Psoas muscle (tissue), 8 donors: ENCODE data around the gene CPNE8. TPM values are rescaled to one million over a fixed set of nuclear protein-coding genes. Genes with fewer than 3 reads are reported as not detected.

Experiments
- ATAC-seq, 4 donors: fragments of 200-7000 bp; cut with Tn5 transposase; one replicate each; pipeline ENCODE4 v1.9.1; 2020; ENCODE audit warnings: moderate library complexity in 3 of 4, mild to moderate bottlenecking in 2 of 4
- DNase-seq, 2 donors: peaks; one replicate each; pipeline ENCODE4 v3.0.0-alpha.2; 2020
- H3K27ac ChIP-seq: fragments of 200-600 bp; one replicate; pipeline ENCODE4 v1.8.0; 2022
- H3K27me3 ChIP-seq, 3 donors: fragments of 200-600 bp in 1 of 3; one replicate each; pipeline versions ENCODE4 v1.6.1 to v1.8.0; 2013 to 2022; ENCODE audit warnings: low read length in 2 of 3, mild to moderate bottlenecking in 2 of 3, moderate library complexity in 1 of 3; ENCODE audit not compliant: insufficient read depth in 3 of 3
- H3K36me3 ChIP-seq, 2 donors: fragments of 200-600 bp in 1 of 2; one replicate each; pipeline versions ENCODE4 v1.6.1 to v1.8.0; 2013 to 2022; ENCODE audit warnings: low read depth in 1 of 2, mild to moderate bottlenecking in 1 of 2, moderate library complexity in 1 of 2; ENCODE audit not compliant: insufficient read depth in 1 of 2
- H3K4me1 ChIP-seq: fragments of 200-600 bp; one replicate; pipeline ENCODE4 v1.8.0; 2022
- H3K4me3 ChIP-seq: fragments of 200-600 bp; one replicate; pipeline ENCODE4 v1.8.0; 2022; ENCODE audit warnings: mild to moderate bottlenecking
- H3K9me3 ChIP-seq: fragments of 200-600 bp; one replicate; pipeline ENCODE4 v1.8.0; 2022
- WGBS, 3 donors: extraction: QIAGEN DNeasy Blood & Tissue Kit; methylation state at CpG; one replicate each; pipeline versions ENCODE4 v1.1.6 to v1.1.7; 2013; 5-methylcytosine and 5-hydroxymethylcytosine counted together
- intact Hi-C, 2 donors: fragments of 100-400 bp; cut with DNase I; formaldehyde crosslinking; loops; one replicate each; pipeline versions ENCODE4 v1.11.0 to v1.14.2; 2022
- polyA plus RNA-seq, 3 donors: library from polyadenylated mRNA; stranded (reverse); fragments of 200-250 nt; gene quantifications; one replicate each; pipeline ENCODE4 v1.2.3, GENCODE V29; 2013
- total RNA-seq, 4 donors: library from RNA; stranded (reverse); fragmentation: NEBNext Ultra II Directional in 2 of 4; extraction: Animal tissue kit (Norgen Biotek cat#: 25700) in 2 of 4; gene quantifications; one replicate each; pipeline versions ENCODE4 v1.2.1 to v1.2.4, GENCODE V29; 2021 to 2023
- TF ChIP-seq, protein P1 (sequence below): fragments of 200-600 bp; IDR thresholded peaks from one replicate; pipeline ENCODE4 v1.8.0; 2022; ENCODE audit warnings: antibody characterized with exemption
- donor health status: healthy with polysubstance abuse.
- donor health status: DM: no; HTN: no; CAD: no; lungs with moderate emphysema.
- donor health status: Bipolar disorder and iron deficiency.
- donor health status: healthy.
- donor health status: DM: yes; HTN: yes; CAD: no.
- donor health status: DM: no; HTN: no; CAD: no.
- donor health status: DM: no; HTN: no; CAD: no.
- donor health status: DM: yes; HTN: yes; CAD: no.

The CPNE8 gene
- total and polyA plus RNA-seq, 7 donors: 0.98 to 3.5 (median 2.4) TPM

DNA sequence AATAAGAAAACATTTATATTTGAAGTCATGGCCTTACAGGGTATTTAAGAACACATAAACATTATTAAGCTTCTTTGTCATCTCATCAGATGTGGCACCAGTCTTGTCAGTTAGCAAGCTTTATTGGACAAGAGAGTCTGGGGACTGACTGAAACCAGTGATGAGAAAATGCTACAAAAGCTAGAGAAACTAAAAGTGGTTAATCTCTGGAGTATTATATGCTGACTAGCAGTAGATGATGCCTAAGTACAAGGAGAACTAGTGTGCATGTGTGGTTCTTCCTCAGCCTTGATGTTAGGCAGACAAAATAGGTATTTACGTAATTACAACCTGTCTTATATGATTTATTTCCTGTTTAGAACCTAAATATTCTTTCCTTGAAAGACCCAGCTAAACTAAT is 176.5 kb downstream of the CPNE8 start:
- H3K36me3 ChIP-seq: no peaks in the 10 kb centered on the region

DNA sequence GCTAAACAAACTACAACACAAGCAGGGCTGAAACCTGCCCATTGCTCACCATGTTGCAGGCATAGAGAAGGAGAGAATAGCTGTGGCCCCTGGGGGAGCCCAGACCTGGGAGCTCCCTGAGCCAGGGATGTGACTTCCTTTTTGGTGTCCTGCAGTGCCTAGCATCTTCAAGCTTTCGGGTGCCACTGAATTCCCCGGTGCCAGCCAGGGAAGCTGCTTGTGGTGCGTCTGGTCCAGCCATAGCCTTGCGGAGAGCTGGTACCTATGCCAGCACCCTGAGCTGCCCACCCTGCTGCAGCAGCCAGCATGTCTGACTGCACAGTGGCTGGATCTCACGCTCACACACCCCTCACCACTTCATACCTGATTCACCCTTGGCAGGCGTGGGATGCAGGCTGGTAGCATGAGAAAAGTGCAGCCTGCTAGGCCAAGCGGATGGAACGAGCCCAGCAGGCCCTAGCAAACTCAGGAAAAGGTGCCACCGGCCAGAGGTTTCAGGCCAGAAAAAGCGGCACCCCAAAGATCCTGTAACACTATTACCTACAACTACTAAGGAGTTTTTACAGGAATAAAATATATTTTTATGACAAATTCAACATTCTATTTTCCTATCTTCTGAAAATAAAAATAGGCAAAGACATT is 183.7 kb downstream of the CPNE8 start:
- intact Hi-C loops: no loop called here
- no peaks in the 10 kb centered on the region for H3K4me1 ChIP-seq
- peaks cover under 1% of the 10 kb centered on the region for H3K9me3 ChIP-seq
- H3K4me3 ChIP-seq: no peak overlapping the region
- H3K27me3 ChIP-seq: no peaks in the 10 kb centered on the region
- no peaks in the 10 kb centered on the region for H3K36me3 ChIP-seq
- 93 to 96% (median 94%) methylated on average over 10 of the region's 10 CpGs for WGBS, 3 donors
- ATAC-seq (no peak), DNase-seq (no peak)
- TF ChIP-seq, protein P1, sequence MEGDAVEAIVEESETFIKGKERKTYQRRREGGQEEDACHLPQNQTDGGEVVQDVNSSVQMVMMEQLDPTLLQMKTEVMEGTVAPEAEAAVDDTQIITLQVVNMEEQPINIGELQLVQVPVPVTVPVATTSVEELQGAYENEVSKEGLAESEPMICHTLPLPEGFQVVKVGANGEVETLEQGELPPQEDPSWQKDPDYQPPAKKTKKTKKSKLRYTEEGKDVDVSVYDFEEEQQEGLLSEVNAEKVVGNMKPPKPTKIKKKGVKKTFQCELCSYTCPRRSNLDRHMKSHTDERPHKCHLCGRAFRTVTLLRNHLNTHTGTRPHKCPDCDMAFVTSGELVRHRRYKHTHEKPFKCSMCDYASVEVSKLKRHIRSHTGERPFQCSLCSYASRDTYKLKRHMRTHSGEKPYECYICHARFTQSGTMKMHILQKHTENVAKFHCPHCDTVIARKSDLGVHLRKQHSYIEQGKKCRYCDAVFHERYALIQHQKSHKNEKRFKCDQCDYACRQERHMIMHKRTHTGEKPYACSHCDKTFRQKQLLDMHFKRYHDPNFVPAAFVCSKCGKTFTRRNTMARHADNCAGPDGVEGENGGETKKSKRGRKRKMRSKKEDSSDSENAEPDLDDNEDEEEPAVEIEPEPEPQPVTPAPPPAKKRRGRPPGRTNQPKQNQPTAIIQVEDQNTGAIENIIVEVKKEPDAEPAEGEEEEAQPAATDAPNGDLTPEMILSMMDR: no peak
- no peak overlapping the region for H3K27ac ChIP-seq

More for the DNA sequence above, 176.5 kb downstream of the CPNE8 start:
- intact Hi-C loops: no loop called here
- H3K4me1 ChIP-seq: no peaks in the 10 kb centered on the region
- no peak for DNase-seq
- no peak overlapping the region for H3K27ac ChIP-seq
- TF ChIP-seq, protein P1: no peak
- no peak for ATAC-seq
- no peaks in the 10 kb centered on the region for H3K9me3 ChIP-seq
- WGBS, 3 donors: 94 to 100% (median 95%) methylated on average over 1 of the region's 1 CpG
- H3K27me3 ChIP-seq: no peaks in the 10 kb centered on the region
- no peak overlapping the region for H3K4me3 ChIP-seq

- H3K4me1 ChIP-seq: no peaks in the 10 kb centered on the region
- DNase-seq: no peak
- no peaks in the 10 kb centered on the region for H3K27me3 ChIP-seq
- intact Hi-C loops: no loop called here
- WGBS, 3 donors: 64 to 71% (median 66%) methylated on average over 9 of the region's 9 CpGs
- no peak overlapping the region for H3K27ac ChIP-seq
- no peak for ATAC-seq
- TF ChIP-seq, protein P1: no peak
- H3K4me3 ChIP-seq: no peak overlapping the region
- H3K36me3 ChIP-seq: no peaks in the 10 kb centered on the region
- H3K9me3 ChIP-seq: peaks cover 7% of the 10 kb centered on the region
Measured at GRCh38 chr12:38720661-38721060, 184.7 kb downstream of the CPNE8 start.

GRCh38 chr12:38713294-38713693 is 192.1 kb downstream of the CPNE8 start:
- 83 to 86% (median 84%) methylated on average over 6 of the region's 6 CpGs for whole genome bisulfite sequencing, 3 donors
- Histone ChIP-seq H3K4me1 (no peaks in the 10 kb centered on the region), H3K36me3 (no peaks in the 10 kb centered on the region), H3K4me3 (no peak overlapping the region), H3K9me3 (peaks cover 7% of the 10 kb centered on the region), H3K27me3 (no peaks in the 10 kb centered on the region), H3K27ac (no peak overlapping the region)
- TF ChIP-seq, protein P1: no peak
- DNase-seq: no peak
- ATAC-seq: no peak
- intact Hi-C loops: no loop called here

DNA sequence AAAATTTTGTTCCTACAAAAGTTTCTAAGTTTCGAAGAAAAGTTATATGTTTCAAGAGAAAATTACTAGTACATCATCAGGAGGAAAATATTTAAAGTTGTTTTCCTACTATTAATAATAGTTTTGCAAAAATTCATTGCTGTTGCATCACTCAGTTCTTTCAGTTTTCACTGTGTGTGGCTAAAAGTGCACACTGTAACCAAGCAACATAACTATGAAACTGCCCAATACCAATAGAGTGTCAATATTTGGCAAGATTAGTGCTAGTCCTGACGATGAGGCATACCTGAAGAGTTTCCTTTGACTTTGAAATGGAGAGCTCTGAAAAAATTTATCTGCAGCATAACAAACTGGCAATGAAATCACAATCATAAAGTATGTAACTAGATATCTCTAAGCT is 194.3 kb downstream of the CPNE8 start:
- intact Hi-C loops: no loop called here
- TF ChIP-seq, protein P1: no peak
- 64 to 76% (median 73%) methylated on average over 2 of the region's 2 CpGs for WGBS, 3 donors
- Histone ChIP-seq H3K27me3 (no peaks in the 10 kb centered on the region), H3K36me3 (no peaks in the 10 kb centered on the region), H3K9me3 (no peaks in the 10 kb centered on the region), H3K27ac (no peak overlapping the region), H3K4me3 (no peak overlapping the region), H3K4me1 (no peaks in the 10 kb centered on the region)
- DNase-seq (no peak), ATAC-seq (no peak)
